C4-2B (cell line): ENCODE results near the gene NOL8.

Source experiments
- CTCF ChIP-seq: fragments of 450-650 bp; conservative IDR thresholded peaks from 2 replicates; pipeline ENCODE4 v1.5.1; 2017; ENCODE audit warnings: mild to moderate bottlenecking
- ZFX ChIP-seq: fragments of 450-650 bp; IDR thresholded peaks from 2 replicates; pipeline ENCODE4 v1.6.1; 2017

GRCh38 chr9:92299116-92299515, 26.0 kb downstream of the NOL8 start:
- TF ChIP-seq CTCF (no peak), ZFX (no peak)
